HCT116 (cell line): ENCODE data around the gene EIF4G3. TPM values are rescaled to one million over a fixed set of nuclear protein-coding genes. Genes with fewer than 3 reads are reported as not detected.

Source experiments
- ATAC-seq: fragments of 200-7000 bp; cut with Tn5 transposase; 2 replicates; pipeline ENCODE4 v1.9.1; 2020; ENCODE audit warnings: mild to moderate bottlenecking, moderate library complexity
- BruUV-seq: library from RNA; stranded (reverse); fragments of 400-500 nt; replicated peaks from 2 replicates; lab custom pipeline; 2021; lab: Mats Ljungman, UMichigan
- CTCF ChIA-PET: fragments of 300-600 bp; sonication (Branson Sonifier 250); formaldehyde crosslinking; loops from one replicate; lab custom pipeline; 2021; ENCODE audit warnings: antibody characterized with exemption; lab: Charles Lee
- POLR2A ChIA-PET: fragments of 300-600, 350-600 bp; sonication (Branson Sonifier 250); formaldehyde crosslinking; loops from one replicate; lab custom pipeline; 2021; ENCODE audit warnings: antibody characterized with exemption; lab: Charles Lee
- RAD21 ChIA-PET, 2 experiments: fragments of 300-600 bp; sonication (Branson Sonifier 250); formaldehyde crosslinking; loops; one replicate each; lab custom pipeline; 2023; ENCODE audit warnings: low total read pairs in 2 of 2; ENCODE audit not compliant: uncharacterized antibody in 2 of 2, unreplicated experiment in 2 of 2, low non-redundant PET in 1 of 2; lab: Charles Lee
- DNase-seq: peaks from one replicate; pipeline ENCODE4 v3.0.0-alpha.2; 2010; ENCODE audit warnings: low read depth, low spot score
- H2AFZ ChIP-seq: fragments of 200-600 bp; shearing (Covaris generic), sonication (generic); 2 replicates; pipeline ENCODE4 v1.6.1; 2017; ENCODE audit warnings: low read depth, mixed run types, mixed read lengths, antibody characterized with exemption, low read length; ENCODE audit not compliant: poor library complexity, severe bottlenecking
- H3K27ac ChIP-seq: 2 replicates; pipeline ENCODE4 v1.5.1; 2012; ENCODE audit warnings: low read depth, low read length
- H3K27me3 ChIP-seq: fragments of 200-600 bp; sonication (generic); 2 replicates; pipeline ENCODE4 v1.6.1; 2016; ENCODE audit warnings: mixed run types, low read length, mixed read lengths; ENCODE audit not compliant: insufficient read depth
- H3K36me3 ChIP-seq, 2 experiments: fragments of 200-500 bp in 1 of 2; fragments of 200-600 bp in 1 of 2; sonication (Bioruptor generic) in 1 of 2; sonication (generic) in 1 of 2; 2 replicates each; pipeline versions ENCODE4 v1.5.1 to v1.6.1; 2014 to 2016; ENCODE audit warnings: low read length in 2 of 2, inconsistent platforms in 1 of 2, mixed read lengths in 1 of 2, mixed run types in 1 of 2; ENCODE audit not compliant: insufficient read depth in 2 of 2, control insufficient read depth in 1 of 2
- H3K4me1 ChIP-seq, 2 experiments: fragments of 200-600 bp in 1 of 2; sonication (generic) in 1 of 2; 2 replicates each; pipeline versions ENCODE4 v1.5.1 to v1.6.1; 2012 to 2017; ENCODE audit warnings: low read length in 2 of 2, inconsistent platforms in 1 of 2, mild to moderate bottlenecking in 1 of 2, mixed read lengths in 1 of 2, mixed run types in 1 of 2, moderate library complexity in 1 of 2; ENCODE audit not compliant: insufficient read depth in 2 of 2, control insufficient read depth in 1 of 2
- H3K4me2 ChIP-seq: fragments of 200-600 bp; sonication (generic); 2 replicates; pipeline ENCODE4 v1.6.1; 2017; ENCODE audit warnings: mixed run types, low read length, mixed read lengths
- H3K4me3 ChIP-seq, 2 experiments: fragments of 200-600 bp in 1 of 2; sonication (generic) in 1 of 2; replicated peaks in 1 of 2; 2 replicates each; pipeline ENCODE4 v1.5.1; 2011 to 2016; ENCODE audit warnings: low read length in 2 of 2, control low read depth in 1 of 2, low read depth in 1 of 2, mild to moderate bottlenecking in 1 of 2, mixed read lengths in 1 of 2, mixed run types in 1 of 2
- H3K79me2 ChIP-seq: fragments of 200-600 bp; sonication (generic); 2 replicates; pipeline ENCODE4 v1.6.1; 2017; ENCODE audit warnings: mild to moderate bottlenecking, mixed run types, low read length, moderate library complexity, mixed read lengths; ENCODE audit not compliant: insufficient read depth
- H3K9ac ChIP-seq: fragments of 200-600 bp; sonication (generic); 2 replicates; pipeline ENCODE4 v1.6.1; 2016; ENCODE audit warnings: low read length, mixed read lengths
- H3K9me2 ChIP-seq: fragments of 200-600 bp; sonication (generic), shearing (Covaris generic); 2 replicates; pipeline ENCODE4 v1.6.1; 2017; ENCODE audit warnings: mixed run types, mild to moderate bottlenecking, moderate library complexity; ENCODE audit not compliant: insufficient read depth
- H3K9me3 ChIP-seq, 2 experiments: fragments of 200-500 bp in 1 of 2; fragments of 200-600 bp in 1 of 2; sonication (Bioruptor generic) in 1 of 2; sonication (generic) in 1 of 2; 2 replicates each; pipeline ENCODE4 v1.6.1; 2014 to 2017; ENCODE audit warnings: low read length in 2 of 2, mixed read lengths in 2 of 2, inconsistent platforms in 1 of 2, low read depth in 1 of 2, mild to moderate bottlenecking in 1 of 2, mixed run types in 1 of 2, moderate library complexity in 1 of 2; ENCODE audit not compliant: control insufficient read depth in 1 of 2, insufficient read depth in 1 of 2
- H4K20me1 ChIP-seq: fragments of 200-600 bp; sonication (generic), shearing (Covaris generic); 2 replicates; pipeline ENCODE4 v1.6.1; 2017; ENCODE audit warnings: mixed run types, mild to moderate bottlenecking, moderate library complexity; ENCODE audit not compliant: insufficient read depth
- CEBPB ChIP-seq: IDR thresholded peaks from 2 replicates; pipeline ENCODE4 v1.6.1; 2012; ENCODE audit warnings: low read depth
- EZH2 ChIP-seq: fragments of 200-600 bp; sonication (generic); IDR thresholded peaks from 2 replicates; pipeline ENCODE4 v1.6.1; 2017; ENCODE audit warnings: antibody characterized with exemption, mixed run types
- FOSL1 ChIP-seq: IDR thresholded peaks from 2 replicates; pipeline ENCODE4 v1.6.1; 2012; ENCODE audit warnings: low read depth
- JUND ChIP-seq: IDR thresholded peaks from 2 replicates; pipeline ENCODE4 v1.6.1; 2012
- POLR2AphosphoS5 ChIP-seq: IDR thresholded peaks from 2 replicates; pipeline ENCODE4 v1.6.1; 2011; ENCODE audit warnings: mild to moderate bottlenecking, low read depth, low read length, moderate library complexity
- RAD21 ChIP-seq: IDR thresholded peaks from 2 replicates; pipeline ENCODE4 v1.6.1; 2012; ENCODE audit warnings: low read depth, mild to moderate bottlenecking
- SP1 ChIP-seq: IDR thresholded peaks from 2 replicates; pipeline ENCODE4 v1.6.1; 2012; ENCODE audit warnings: low read depth
- TCF7L2 ChIP-seq: IDR thresholded peaks from 2 replicates; pipeline ENCODE4 v1.7.0; 2011; ENCODE audit warnings: borderline replicate concordance, inconsistent platforms; ENCODE audit not compliant: insufficient read depth, insufficient read length; ENCODE audit errors: extremely low read depth
- YY1 ChIP-seq: IDR thresholded peaks from 2 replicates; pipeline ENCODE4 v1.6.1; 2011; ENCODE audit warnings: low read length, low read depth, moderate library complexity, mild to moderate bottlenecking; ENCODE audit not compliant: insufficient replicate concordance; ENCODE audit errors: extremely low read depth
- ZNF274 ChIP-seq: fragments of 200-500 bp; sonication (Bioruptor generic); IDR thresholded peaks from 2 replicates; pipeline ENCODE4 v1.6.1; 2014; ENCODE audit warnings: mild to moderate bottlenecking, low read depth, low read length, inconsistent platforms
- intact Hi-C: fragments of 100-400 bp; cut with micrococcal nuclease; formaldehyde crosslinking; loops from 2 replicates; pipeline ENCODE4 v1.10.0; 2022
- total RNA-seq: library from RNA; stranded (reverse); gene quantifications from one replicate; pipeline ENCODE4 v1.2.1, GENCODE V29; 2021; ENCODE audit not compliant: unreplicated experiment
- TF ChIP-seq, protein P1 (sequence below): IDR thresholded peaks from 2 replicates; pipeline ENCODE4 v1.6.1; 2012
- TF ChIP-seq, protein P2 (sequence below): IDR thresholded peaks from 2 replicates; pipeline ENCODE4 v1.6.1; 2012
- TF ChIP-seq, protein P3 (sequence below): IDR thresholded peaks from 2 replicates; pipeline ENCODE4 v1.6.1; 2011; ENCODE audit warnings: mild to moderate bottlenecking, low read length, moderate library complexity; ENCODE audit not compliant: insufficient replicate concordance; ENCODE audit errors: extremely low read depth
- TF ChIP-seq, protein P4 (sequence below), 3 experiments: fragments of 200-600 bp in 1 of 3; sonication (generic) in 1 of 3; IDR thresholded peaks in 2 of 3; conservative IDR thresholded peaks in 1 of 3; 2 replicates each; pipeline ENCODE4 v1.5.1; 2012 to 2017; ENCODE audit warnings: low read depth in 2 of 3, low read length in 2 of 3, antibody characterized with exemption in 1 of 3, borderline replicate concordance in 1 of 3, control low read depth in 1 of 3, mild to moderate bottlenecking in 1 of 3, mixed read lengths in 1 of 3, mixed run types in 1 of 3, moderate library complexity in 1 of 3; ENCODE audit not compliant: insufficient read depth in 1 of 3
- TF ChIP-seq, protein P5 (sequence below): IDR thresholded peaks from 2 replicates; pipeline ENCODE4 v1.6.1; 2012; ENCODE audit warnings: low read depth

EIF4G3 gene
- total RNA-seq, 1 experiment from 2014 or later = 40.1 TPM

DNA sequence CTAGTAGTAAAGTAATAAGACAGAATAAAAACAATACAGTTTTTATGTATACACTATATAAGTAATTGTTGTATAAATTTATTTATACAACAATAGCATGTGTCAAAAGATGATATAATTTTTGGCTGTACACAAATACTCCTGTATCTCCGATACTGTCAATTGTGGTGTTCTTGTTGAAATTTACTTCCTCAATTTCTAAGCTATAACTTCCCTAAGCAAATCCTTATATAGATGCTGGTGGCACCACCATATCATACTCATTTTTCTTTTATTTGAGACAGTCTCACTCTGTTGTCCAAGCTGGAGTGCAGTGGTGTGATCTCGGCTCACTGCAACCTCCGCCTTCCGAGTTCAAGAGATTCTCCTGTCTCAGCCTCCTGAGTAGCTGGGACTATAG is 248.6 kb downstream of the EIF4G3 start:
- Histone ChIP-seq H3K9me2 (no peaks in the 10 kb centered on the region), H3K4me1 (no peaks in the 10 kb centered on the region), H3K9ac (no peak overlapping the region), H3K27me3 (no peaks in the 10 kb centered on the region), H3K4me3 (no peak overlapping the region), H3K36me3 (no peaks in the 10 kb centered on the region), H3K9me3 (no peaks in the 10 kb centered on the region), H4K20me1 (no peaks in the 10 kb centered on the region), H2AFZ (no peak overlapping the region), H3K79me2 (no peaks in the 10 kb centered on the region), H3K4me2 (no peak overlapping the region), H3K27ac (no peak overlapping the region)
- BruUV-seq = no TSS peak
- no peak for ATAC-seq
- RAD21 ChIA-PET = no interaction called here
- CTCF ChIA-PET = no interaction called here
- no peak for DNase-seq
- TF ChIP-seq TCF7L2 = no peak
- no peak for TF ChIP-seq RAD21
- TF ChIP-seq, protein P1, sequence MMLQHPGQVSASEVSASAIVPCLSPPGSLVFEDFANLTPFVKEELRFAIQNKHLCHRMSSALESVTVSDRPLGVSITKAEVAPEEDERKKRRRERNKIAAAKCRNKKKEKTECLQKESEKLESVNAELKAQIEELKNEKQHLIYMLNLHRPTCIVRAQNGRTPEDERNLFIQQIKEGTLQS = no peak
- no peak for TF ChIP-seq EZH2
- TF ChIP-seq JUND = no peak
- TF ChIP-seq, protein P2, sequence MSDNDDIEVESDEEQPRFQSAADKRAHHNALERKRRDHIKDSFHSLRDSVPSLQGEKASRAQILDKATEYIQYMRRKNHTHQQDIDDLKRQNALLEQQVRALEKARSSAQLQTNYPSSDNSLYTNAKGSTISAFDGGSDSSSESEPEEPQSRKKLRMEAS = no peak
- no peak for TF ChIP-seq CEBPB
- TF ChIP-seq POLR2AphosphoS5 = no peak
- no peak for TF ChIP-seq FOSL1
- TF ChIP-seq, protein P3, sequence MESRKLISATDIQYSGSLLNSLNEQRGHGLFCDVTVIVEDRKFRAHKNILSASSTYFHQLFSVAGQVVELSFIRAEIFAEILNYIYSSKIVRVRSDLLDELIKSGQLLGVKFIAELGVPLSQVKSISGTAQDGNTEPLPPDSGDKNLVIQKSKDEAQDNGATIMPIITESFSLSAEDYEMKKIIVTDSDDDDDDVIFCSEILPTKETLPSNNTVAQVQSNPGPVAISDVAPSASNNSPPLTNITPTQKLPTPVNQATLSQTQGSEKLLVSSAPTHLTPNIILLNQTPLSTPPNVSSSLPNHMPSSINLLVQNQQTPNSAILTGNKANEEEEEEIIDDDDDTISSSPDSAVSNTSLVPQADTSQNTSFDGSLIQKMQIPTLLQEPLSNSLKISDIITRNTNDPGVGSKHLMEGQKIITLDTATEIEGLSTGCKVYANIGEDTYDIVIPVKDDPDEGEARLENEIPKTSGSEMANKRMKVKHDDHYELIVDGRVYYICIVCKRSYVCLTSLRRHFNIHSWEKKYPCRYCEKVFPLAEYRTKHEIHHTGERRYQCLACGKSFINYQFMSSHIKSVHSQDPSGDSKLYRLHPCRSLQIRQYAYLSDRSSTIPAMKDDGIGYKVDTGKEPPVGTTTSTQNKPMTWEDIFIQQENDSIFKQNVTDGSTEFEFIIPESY = no peak
- TF ChIP-seq ZNF274 = no peak
- TF ChIP-seq YY1 = no peak
- TF ChIP-seq, protein P4, sequence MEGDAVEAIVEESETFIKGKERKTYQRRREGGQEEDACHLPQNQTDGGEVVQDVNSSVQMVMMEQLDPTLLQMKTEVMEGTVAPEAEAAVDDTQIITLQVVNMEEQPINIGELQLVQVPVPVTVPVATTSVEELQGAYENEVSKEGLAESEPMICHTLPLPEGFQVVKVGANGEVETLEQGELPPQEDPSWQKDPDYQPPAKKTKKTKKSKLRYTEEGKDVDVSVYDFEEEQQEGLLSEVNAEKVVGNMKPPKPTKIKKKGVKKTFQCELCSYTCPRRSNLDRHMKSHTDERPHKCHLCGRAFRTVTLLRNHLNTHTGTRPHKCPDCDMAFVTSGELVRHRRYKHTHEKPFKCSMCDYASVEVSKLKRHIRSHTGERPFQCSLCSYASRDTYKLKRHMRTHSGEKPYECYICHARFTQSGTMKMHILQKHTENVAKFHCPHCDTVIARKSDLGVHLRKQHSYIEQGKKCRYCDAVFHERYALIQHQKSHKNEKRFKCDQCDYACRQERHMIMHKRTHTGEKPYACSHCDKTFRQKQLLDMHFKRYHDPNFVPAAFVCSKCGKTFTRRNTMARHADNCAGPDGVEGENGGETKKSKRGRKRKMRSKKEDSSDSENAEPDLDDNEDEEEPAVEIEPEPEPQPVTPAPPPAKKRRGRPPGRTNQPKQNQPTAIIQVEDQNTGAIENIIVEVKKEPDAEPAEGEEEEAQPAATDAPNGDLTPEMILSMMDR (IDR thresholded peaks at IDR 0.05 in 2 of 3, conservative IDR thresholded peaks at IDR 0.05 in 1 of 3; ENCODE audit: borderline replicate concordance in 1 of 3, insufficient read depth in 1 of 3, low read depth in 2 of 3, low read length in 2 of 3) = no peak
- no peak for TF ChIP-seq SP1
- TF ChIP-seq, protein P5, sequence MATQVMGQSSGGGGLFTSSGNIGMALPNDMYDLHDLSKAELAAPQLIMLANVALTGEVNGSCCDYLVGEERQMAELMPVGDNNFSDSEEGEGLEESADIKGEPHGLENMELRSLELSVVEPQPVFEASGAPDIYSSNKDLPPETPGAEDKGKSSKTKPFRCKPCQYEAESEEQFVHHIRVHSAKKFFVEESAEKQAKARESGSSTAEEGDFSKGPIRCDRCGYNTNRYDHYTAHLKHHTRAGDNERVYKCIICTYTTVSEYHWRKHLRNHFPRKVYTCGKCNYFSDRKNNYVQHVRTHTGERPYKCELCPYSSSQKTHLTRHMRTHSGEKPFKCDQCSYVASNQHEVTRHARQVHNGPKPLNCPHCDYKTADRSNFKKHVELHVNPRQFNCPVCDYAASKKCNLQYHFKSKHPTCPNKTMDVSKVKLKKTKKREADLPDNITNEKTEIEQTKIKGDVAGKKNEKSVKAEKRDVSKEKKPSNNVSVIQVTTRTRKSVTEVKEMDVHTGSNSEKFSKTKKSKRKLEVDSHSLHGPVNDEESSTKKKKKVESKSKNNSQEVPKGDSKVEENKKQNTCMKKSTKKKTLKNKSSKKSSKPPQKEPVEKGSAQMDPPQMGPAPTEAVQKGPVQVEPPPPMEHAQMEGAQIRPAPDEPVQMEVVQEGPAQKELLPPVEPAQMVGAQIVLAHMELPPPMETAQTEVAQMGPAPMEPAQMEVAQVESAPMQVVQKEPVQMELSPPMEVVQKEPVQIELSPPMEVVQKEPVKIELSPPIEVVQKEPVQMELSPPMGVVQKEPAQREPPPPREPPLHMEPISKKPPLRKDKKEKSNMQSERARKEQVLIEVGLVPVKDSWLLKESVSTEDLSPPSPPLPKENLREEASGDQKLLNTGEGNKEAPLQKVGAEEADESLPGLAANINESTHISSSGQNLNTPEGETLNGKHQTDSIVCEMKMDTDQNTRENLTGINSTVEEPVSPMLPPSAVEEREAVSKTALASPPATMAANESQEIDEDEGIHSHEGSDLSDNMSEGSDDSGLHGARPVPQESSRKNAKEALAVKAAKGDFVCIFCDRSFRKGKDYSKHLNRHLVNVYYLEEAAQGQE = no peak
- intact Hi-C loops = no loop called here
- POLR2A ChIA-PET = no interaction called here
